Measurements from ENCODE around the gene TCP11. TPM values are rescaled to one million over a fixed set of nuclear protein-coding genes. Genes with fewer than 3 reads are reported as not detected.

The TCP11 gene
- total and polyA plus RNA-seq, 4 donors = 0.05 to 0.19 TPM; not detected in 2

- H3K4me1 ChIP-seq (ENCODE audit: control insufficient read depth in 4 of 4, insufficient read depth in 4 of 4, low read length in 3 of 4) = peaks cover 0 to 4% (median 0%) of the 10 kb centered on the region in 4 donors
- H3K36me3 ChIP-seq (ENCODE audit: control insufficient read depth in 4 of 4, insufficient read depth in 3 of 4, low read depth in 1 of 4, low read length in 3 of 4) = peaks cover 8 to 39% (median 26%) of the 10 kb centered on the region in 4 donors
- DNase-seq (ENCODE audit: low spot score) = no peak
- 97% methylated on average over 23 of the region's 23 CpGs for WGBS
- H3K27ac ChIP-seq (ENCODE audit: low read depth in 1 of 2, low read length in 2 of 2) = no peak overlapping the region
- no peaks in the 10 kb centered on the region for H3K27me3 ChIP-seq (ENCODE audit: control insufficient read depth in 4 of 4, insufficient read depth in 4 of 4, low read length in 3 of 4)
- no peak for TF ChIP-seq EGR1 (IDR thresholded peaks at IDR 0.05; ENCODE audit: low read depth in 2 of 2)
- TF ChIP-seq JUND (IDR thresholded peaks at IDR 0.05) = no peak
- no peak for TF ChIP-seq HNF4A (conservative IDR thresholded peaks at IDR 0.05)
- TF ChIP-seq RAD21 (IDR thresholded peaks at IDR 0.05) = no peak
- no peak for TF ChIP-seq SP1 (IDR thresholded peaks at IDR 0.05)
- H3K9me3 ChIP-seq (ENCODE audit: control insufficient read depth in 4 of 4, low read length in 3 of 4) = no peaks in the 10 kb centered on the region
- H3K9ac ChIP-seq (ENCODE audit: low read depth in 1 of 2, low read length in 2 of 2) = no peak overlapping the region
- no peak overlapping the region for H3K4me3 ChIP-seq (ENCODE audit: low read depth in 1 of 3, low read length in 3 of 3)
These were observed 61.7 kb downstream of the TCP11 start for GRCh38 chr6:35079311-35080000.

DNA sequence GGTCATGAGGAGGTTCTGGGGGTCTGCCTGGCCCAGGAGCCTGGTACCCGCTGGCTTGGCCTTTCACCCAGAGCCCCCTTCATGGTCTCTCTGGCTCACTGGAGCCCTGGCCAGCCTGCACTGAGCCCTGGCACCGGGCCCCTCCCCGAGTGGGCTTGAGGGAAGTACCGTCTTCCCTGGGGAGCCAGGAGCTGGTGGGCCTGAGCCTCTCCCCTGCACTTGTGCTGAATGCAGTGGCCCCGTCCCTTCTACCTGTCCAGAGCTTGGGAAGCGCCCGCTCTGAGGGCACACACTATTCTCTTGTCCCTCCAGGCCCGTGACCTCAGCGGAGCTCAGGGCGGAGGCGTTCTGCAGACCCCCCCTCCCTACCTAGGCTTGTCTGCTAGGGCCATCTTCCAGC lies 62.2 kb downstream of the TCP11 start:
- Histone ChIP-seq H3K4me1 (ENCODE audit: control insufficient read depth in 4 of 4, insufficient read depth in 4 of 4, low read length in 3 of 4) (peaks cover 0 to 4% (median 0%) of the 10 kb centered on the region in 4 donors), H3K36me3 (ENCODE audit: control insufficient read depth in 4 of 4, insufficient read depth in 3 of 4, low read depth in 1 of 4, low read length in 3 of 4) (peaks cover 8 to 38% (median 25%) of the 10 kb centered on the region in 4 donors), H3K4me3 (ENCODE audit: low read depth in 1 of 3, low read length in 3 of 3) (no peak overlapping the region), H3K9me3 (ENCODE audit: control insufficient read depth in 4 of 4, low read length in 3 of 4) (no peaks in the 10 kb centered on the region), H3K27ac (ENCODE audit: low read depth in 1 of 2, low read length in 2 of 2) (no peak overlapping the region), H3K27me3 (ENCODE audit: control insufficient read depth in 4 of 4, insufficient read depth in 4 of 4, low read length in 3 of 4) (no peaks in the 10 kb centered on the region), H3K9ac (ENCODE audit: low read depth in 1 of 2, low read length in 2 of 2) (no peak overlapping the region)
- 95% methylated on average over 11 of the region's 11 CpGs for WGBS
- TF ChIP-seq ATF3 (IDR thresholded peaks at IDR 0.05) (no peak), JUND (IDR thresholded peaks at IDR 0.05) (no peak), MAX (IDR thresholded peaks at IDR 0.05) (no peak), RAD21 (IDR thresholded peaks at IDR 0.05) (no peak), FOXA1 (IDR thresholded peaks at IDR 0.05) (no peak), HNF4A (conservative IDR thresholded peaks at IDR 0.05) (no peak), EGR1 (IDR thresholded peaks at IDR 0.05; ENCODE audit: low read depth in 2 of 2) (no peak), HNF4G (IDR thresholded peaks at IDR 0.05) (no peak), TAF1 (conservative IDR thresholded peaks at IDR 0.05) (no peak), GABPA (IDR thresholded peaks at IDR 0.05 in 1 of 2, conservative IDR thresholded peaks at IDR 0.05 in 1 of 2) (no peak), YY1 (IDR thresholded peaks at IDR 0.05) (no peak), CTCF (IDR thresholded peaks at IDR 0.05; ENCODE audit: low read depth, low read length, missing input control) (no peak), RXRA (IDR thresholded peaks at IDR 0.05) (no peak), SP1 (IDR thresholded peaks at IDR 0.05) (no peak), NR2F2 (IDR thresholded peaks at IDR 0.05) (no peak), FOXA2 (IDR thresholded peaks at IDR 0.05) (no peak)
- TF ChIP-seq, protein P1, sequence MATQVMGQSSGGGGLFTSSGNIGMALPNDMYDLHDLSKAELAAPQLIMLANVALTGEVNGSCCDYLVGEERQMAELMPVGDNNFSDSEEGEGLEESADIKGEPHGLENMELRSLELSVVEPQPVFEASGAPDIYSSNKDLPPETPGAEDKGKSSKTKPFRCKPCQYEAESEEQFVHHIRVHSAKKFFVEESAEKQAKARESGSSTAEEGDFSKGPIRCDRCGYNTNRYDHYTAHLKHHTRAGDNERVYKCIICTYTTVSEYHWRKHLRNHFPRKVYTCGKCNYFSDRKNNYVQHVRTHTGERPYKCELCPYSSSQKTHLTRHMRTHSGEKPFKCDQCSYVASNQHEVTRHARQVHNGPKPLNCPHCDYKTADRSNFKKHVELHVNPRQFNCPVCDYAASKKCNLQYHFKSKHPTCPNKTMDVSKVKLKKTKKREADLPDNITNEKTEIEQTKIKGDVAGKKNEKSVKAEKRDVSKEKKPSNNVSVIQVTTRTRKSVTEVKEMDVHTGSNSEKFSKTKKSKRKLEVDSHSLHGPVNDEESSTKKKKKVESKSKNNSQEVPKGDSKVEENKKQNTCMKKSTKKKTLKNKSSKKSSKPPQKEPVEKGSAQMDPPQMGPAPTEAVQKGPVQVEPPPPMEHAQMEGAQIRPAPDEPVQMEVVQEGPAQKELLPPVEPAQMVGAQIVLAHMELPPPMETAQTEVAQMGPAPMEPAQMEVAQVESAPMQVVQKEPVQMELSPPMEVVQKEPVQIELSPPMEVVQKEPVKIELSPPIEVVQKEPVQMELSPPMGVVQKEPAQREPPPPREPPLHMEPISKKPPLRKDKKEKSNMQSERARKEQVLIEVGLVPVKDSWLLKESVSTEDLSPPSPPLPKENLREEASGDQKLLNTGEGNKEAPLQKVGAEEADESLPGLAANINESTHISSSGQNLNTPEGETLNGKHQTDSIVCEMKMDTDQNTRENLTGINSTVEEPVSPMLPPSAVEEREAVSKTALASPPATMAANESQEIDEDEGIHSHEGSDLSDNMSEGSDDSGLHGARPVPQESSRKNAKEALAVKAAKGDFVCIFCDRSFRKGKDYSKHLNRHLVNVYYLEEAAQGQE (IDR thresholded peaks at IDR 0.05) = no peak
- TF ChIP-seq, protein P2, sequence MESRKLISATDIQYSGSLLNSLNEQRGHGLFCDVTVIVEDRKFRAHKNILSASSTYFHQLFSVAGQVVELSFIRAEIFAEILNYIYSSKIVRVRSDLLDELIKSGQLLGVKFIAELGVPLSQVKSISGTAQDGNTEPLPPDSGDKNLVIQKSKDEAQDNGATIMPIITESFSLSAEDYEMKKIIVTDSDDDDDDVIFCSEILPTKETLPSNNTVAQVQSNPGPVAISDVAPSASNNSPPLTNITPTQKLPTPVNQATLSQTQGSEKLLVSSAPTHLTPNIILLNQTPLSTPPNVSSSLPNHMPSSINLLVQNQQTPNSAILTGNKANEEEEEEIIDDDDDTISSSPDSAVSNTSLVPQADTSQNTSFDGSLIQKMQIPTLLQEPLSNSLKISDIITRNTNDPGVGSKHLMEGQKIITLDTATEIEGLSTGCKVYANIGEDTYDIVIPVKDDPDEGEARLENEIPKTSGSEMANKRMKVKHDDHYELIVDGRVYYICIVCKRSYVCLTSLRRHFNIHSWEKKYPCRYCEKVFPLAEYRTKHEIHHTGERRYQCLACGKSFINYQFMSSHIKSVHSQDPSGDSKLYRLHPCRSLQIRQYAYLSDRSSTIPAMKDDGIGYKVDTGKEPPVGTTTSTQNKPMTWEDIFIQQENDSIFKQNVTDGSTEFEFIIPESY (IDR thresholded peaks at IDR 0.05) = no peak
- DNase-seq (ENCODE audit: low spot score) = no peak
